HG03280 (cell line): ENCODE data around the gene SLC8A2.

ENCODE experiments used
- ATAC-seq: cut with Tn5 transposase; IDR thresholded peaks from one replicate; pipeline ENCODE4 v1.9.1; 2021; ENCODE audit warnings: mild to moderate bottlenecking, moderate library complexity; ENCODE audit not compliant: unreplicated experiment

The SLC8A2 gene

DNA sequence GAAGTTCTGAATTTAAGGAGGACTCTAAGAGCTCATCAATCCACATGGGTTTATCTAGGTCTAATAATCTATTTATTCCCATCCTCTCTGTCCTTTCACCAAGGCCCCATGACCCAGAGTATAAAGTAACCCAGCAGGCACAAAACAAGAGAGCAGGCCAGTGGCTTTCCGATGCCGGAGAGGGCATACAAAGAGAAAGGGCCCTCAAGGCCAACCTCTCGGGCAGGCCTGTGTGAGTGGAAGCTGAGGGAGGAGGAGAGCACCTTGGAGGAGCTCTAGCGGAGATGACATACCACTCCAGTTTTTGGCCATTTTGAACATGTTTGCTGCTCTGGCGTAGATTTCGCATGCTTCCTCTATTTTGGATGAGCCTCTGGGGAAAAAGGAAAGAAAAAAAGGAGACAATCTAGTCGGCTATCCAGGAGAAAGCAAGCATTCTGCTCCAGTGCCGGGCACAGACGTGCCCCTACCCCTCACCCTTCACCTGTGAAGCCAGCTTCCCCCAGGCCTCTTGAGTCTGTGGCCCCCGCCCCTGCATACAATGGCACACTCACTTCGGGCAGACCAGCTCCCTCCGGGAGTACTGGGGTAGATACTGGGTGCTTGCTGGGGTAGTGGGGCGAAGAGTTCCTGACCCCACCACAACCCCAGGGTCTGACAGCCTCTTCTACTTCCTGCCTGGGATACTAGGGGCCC is 31.6 kb upstream of the SLC8A2 start:
- no peak for ATAC-seq

GRCh38 chr19:47499863-47500830 is 28.5 kb upstream of the SLC8A2 start:
- no peak for ATAC-seq

- no peak for ATAC-seq
Measured at GRCh38 chr19:47499371-47499770, 27.7 kb upstream of the SLC8A2 start.

DNA sequence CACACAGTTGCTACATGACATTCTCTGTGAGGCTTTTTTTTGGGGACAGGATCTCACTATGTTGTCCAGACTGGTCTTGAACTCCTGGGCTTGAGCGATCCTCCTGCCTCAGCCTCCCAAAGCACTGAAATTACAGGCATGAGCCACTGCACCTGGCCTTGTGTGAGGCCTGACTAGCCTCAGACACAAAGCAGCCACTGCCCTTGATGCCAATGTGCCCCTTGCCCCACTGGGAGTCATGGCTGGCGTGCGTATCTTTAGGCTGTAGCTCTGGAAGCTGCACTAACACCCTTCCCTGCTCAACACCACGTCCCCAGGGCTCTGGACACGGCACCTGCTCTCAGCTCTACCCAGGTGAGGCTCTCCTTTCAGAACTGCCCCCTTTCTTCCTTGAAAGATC is 26.9 kb upstream of the SLC8A2 start:
- no peak for ATAC-seq

DNA sequence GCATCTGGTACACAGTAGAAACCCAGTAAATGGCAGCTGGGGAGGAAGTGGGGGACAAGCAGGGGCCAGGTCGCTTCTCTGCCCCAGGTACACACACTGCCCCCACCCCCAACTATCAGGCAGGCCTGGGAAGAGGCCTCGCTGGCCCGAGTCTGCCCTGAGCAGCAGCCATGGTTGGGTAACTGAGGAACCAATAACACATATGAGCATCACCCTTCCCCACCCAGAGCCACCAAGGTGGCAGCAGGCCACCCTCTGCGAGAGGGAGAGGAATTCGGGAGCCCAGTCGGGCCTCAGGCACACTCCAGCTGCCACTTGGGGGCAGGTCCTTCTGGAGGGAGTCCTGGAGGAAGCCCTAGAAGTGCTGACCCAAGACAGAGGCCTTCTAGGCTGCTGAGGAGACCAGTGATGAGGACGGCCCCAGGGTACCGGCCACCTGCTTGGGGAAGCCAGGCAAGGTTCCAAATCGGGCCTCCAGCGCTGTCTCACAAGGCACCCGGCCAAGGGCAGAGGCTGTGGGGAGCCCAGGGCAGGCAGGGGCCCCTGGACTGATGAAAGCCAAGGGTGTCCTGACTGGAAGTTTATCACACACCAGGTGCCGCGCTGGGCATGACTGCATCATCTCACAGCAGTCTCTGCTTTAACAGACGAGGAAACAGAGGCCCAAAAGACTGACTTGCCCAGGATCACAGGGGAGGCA is 26.3 kb upstream of the SLC8A2 start:
- no peak for ATAC-seq

DNA sequence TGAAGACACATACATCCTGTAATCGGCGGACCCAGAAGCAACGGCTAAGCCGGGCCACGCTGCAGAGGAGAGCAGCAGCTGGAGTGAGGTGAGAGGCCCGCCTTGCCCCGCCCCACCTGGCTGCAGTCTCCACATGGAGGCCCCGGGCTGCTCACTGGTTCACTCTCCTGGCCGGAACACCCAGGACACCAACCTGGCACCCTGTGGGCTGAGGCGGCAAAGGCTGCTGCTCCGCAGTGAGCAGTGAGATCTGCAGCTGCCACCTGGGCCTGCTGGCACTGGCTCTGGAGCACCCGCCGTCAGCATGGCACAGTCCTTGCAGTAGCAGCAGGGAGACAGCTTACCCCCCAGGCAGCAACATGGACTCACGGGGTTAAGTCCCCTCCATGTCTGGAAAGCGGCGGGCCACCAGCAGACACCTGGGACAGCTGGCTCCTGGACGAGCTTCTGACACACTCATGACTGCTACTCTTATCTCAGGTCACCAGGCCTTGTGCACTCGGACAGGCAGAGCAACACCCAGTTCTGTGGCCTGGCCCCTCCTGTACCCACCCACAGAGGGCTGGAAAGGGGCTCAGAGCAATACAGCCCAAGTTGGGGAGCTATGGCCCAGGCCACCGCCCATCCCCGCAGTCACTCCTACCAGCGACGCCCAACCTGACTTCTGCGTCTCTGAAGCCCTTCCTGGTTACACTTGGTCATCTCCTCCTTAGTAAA is 25.5 kb upstream of the SLC8A2 start:
- ATAC-seq, result no peak

- no peak for ATAC-seq
Measured at GRCh38 chr19:47495478-47496372, 24.0 kb upstream of the SLC8A2 start.

GRCh38 chr19:47494729-47495128 is 23.0 kb upstream of the SLC8A2 start:
- ATAC-seq, result no peak

- ATAC-seq, result no peak
Measured at GRCh38 chr19:47494211-47494547, 22.5 kb upstream of the SLC8A2 start.

DNA sequence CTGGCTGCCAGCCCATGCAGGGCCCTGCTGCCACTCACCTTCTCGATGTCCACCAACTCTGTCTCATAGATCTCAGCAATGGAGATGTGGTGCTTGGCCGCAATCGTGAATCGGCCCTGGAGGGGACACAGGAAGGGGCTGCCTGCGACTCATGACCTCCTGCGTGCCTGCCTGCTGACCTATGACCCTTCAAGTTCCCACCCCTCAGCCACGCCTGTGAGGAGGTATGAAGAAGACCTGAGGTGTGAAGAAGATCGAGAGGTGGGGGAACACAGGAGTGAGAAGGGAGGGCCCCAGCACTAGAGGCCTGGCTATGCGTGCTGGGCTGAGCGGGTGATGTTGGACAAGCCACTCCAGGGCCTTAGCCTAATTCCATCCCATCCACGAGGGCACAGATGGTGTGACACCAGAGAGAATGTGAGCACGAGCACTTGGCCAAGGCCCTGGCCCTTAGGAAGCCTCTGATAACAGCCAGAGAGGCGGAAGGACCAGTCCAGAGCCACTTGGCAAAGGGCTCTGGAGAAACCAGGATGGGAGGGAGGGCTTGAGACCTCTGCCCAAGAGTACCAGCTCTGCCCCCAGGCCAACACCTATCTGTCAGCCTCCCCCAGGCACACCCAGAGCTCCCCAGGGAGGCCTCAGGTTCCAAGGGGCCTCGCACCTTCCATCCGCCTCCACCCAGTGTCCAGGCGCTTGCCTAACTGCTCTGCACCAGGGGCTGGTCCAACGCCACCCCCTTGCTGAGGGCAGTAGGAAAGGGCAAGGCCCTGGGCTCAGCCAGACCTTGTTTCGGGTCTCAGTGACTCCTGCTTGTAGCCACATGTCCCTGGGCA is 21.9 kb upstream of the SLC8A2 start:
- ATAC-seq, result no peak

GRCh38 chr19:47492571-47493377 is 21.1 kb upstream of the SLC8A2 start:
- no peak for ATAC-seq

DNA sequence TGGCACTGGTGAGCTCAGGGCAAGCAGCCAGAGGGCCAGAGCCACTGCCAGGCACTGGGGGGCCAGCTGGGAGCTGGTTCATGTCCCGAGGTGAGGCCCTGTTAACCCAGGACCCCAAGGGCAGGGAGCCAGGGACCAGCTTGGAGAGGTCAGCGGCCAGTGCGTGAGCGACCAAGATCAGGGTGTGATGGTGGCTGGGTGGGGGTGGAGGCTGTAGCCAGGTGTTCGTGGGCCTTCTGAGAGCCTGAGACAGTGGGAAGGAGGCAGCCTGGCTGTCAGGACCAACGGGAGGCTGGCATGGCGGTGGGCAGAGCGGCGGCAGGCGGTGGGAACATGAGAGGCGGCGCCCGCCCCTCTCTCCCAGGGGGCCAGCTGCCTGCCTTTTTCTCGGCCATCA is 20.4 kb upstream of the SLC8A2 start:
- ATAC-seq, result no peak

- no peak for ATAC-seq
Measured at GRCh38 chr19:47491358-47492136, 19.9 kb upstream of the SLC8A2 start.

- ATAC-seq, result no peak
Measured at GRCh38 chr19:47490847-47491246, 19.2 kb upstream of the SLC8A2 start.

DNA sequence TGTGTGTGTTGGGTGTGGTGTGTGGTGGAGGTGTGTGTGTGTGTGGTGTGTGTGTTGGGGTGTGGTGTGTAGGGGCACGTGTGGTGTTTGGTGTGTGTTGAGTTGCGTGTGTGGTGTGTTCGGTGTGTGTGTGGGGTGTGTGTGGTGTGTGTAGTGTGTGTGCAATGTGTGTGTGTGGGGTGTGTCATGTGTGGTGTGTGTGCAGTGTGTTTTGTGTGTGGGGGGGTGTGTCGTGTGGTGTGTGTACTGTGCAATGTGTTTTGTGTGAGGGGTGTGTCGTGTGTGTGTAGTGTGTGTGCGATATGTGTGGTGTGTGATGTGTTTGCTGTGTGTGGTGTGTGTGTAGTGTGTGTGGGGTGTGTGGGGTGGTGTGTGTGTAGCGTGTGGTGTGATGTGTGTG is 18.3 kb upstream of the SLC8A2 start:
- ATAC-seq, result no peak

- ATAC-seq, result no peak
Measured at GRCh38 chr19:47489072-47489914, 17.6 kb upstream of the SLC8A2 start.
